Lung (tissue), 12 donors: ENCODE results near the gene ALDH1L2. TPM values are rescaled to one million over a fixed set of nuclear protein-coding genes. Genes with fewer than 3 reads are reported as not detected.

ENCODE experiments used
- ATAC-seq: fragments of 200-7000 bp; cut with Tn5 transposase; one replicate; pipeline ENCODE4 v1.9.1; 2020; ENCODE audit warnings: moderate number of reproducible peaks; ENCODE audit not compliant: insufficient read depth, low FRiP score
- DNase-seq, 3 donors: peaks; one replicate each; pipeline ENCODE4 v3.0.0-alpha.2; 2013 to 2017
- H3K27ac ChIP-seq, 2 donors: one replicate each; pipeline ENCODE4 v1.5.1; 2013; ENCODE audit warnings: mild to moderate bottlenecking in 2 of 2, moderate library complexity in 2 of 2, control low read depth in 1 of 2, inconsistent platforms in 1 of 2, low read depth in 1 of 2, low read length in 1 of 2
- H3K27me3 ChIP-seq, 3 donors: one replicate each; pipeline ENCODE4 v1.5.1; 2013; ENCODE audit warnings: low read length in 2 of 3; ENCODE audit not compliant: control insufficient read depth in 3 of 3, insufficient read depth in 3 of 3
- H3K36me3 ChIP-seq, 4 donors: one replicate each; pipeline ENCODE4 v1.5.1; 2013; ENCODE audit warnings: low read length in 4 of 4, mild to moderate bottlenecking in 1 of 4, moderate library complexity in 1 of 4; ENCODE audit not compliant: control insufficient read depth in 4 of 4, insufficient read depth in 4 of 4
- H3K4me1 ChIP-seq, 5 donors: one replicate each; pipeline ENCODE4 v1.5.1; 2013; ENCODE audit warnings: low read length in 5 of 5, mild to moderate bottlenecking in 2 of 5, moderate library complexity in 1 of 5; ENCODE audit not compliant: control insufficient read depth in 5 of 5, insufficient read depth in 5 of 5
- H3K4me3 ChIP-seq: one replicate; pipeline ENCODE4 v1.5.1; 2013; ENCODE audit warnings: mild to moderate bottlenecking, control low read depth, moderate library complexity
- H3K9ac ChIP-seq, 2 donors: one replicate each; pipeline ENCODE4 v1.5.1; 2013; ENCODE audit warnings: low read length in 2 of 2, control low read depth in 1 of 2; ENCODE audit not compliant: insufficient read depth in 1 of 2
- H3K9me3 ChIP-seq, 4 donors: one replicate each; pipeline ENCODE4 v1.5.1; 2013; ENCODE audit warnings: low read length in 3 of 4, mild to moderate bottlenecking in 1 of 4, moderate library complexity in 1 of 4; ENCODE audit not compliant: control insufficient read depth in 4 of 4, insufficient read depth in 3 of 4
- CTCF ChIP-seq: IDR thresholded peaks from 2 replicates; pipeline ENCODE4 v1.5.1; 2012; ENCODE audit warnings: mild to moderate bottlenecking; ENCODE audit errors: control extremely low read depth, extremely low read depth
- WGBS, 2 donors: extraction: QIAGEN DNeasy Blood & Tissue Kit; methylation state at CpG; one replicate each; pipeline ENCODE4 v1.1.7; 2013; 5-methylcytosine and 5-hydroxymethylcytosine counted together
- polyA plus RNA-seq, 2 donors: library from polyadenylated mRNA; stranded (reverse); fragments of 200-250 nt; gene quantifications; one replicate each; pipeline ENCODE4 v1.2.1, GENCODE V29; 2013
- total RNA-seq, 2 donors: library from RNA; depleted of rRNA in 1 of 2; stranded (reverse); fragments of >200 nt in 1 of 2; gene quantifications; one replicate each; pipeline ENCODE4 v1.2.1, GENCODE V29; 2014 to 2021
- donor health status: control.
- donor health status: control.
- donor health status: Bipolar disorder and iron deficiency.
- donor health status: healthy.
- donor health status: DM: yes; HTN: yes; CAD: no.

ALDH1L2 gene
- total and polyA plus RNA-seq, 4 donors, result 1.1 to 28.4 (median 4.9) TPM

DNA sequence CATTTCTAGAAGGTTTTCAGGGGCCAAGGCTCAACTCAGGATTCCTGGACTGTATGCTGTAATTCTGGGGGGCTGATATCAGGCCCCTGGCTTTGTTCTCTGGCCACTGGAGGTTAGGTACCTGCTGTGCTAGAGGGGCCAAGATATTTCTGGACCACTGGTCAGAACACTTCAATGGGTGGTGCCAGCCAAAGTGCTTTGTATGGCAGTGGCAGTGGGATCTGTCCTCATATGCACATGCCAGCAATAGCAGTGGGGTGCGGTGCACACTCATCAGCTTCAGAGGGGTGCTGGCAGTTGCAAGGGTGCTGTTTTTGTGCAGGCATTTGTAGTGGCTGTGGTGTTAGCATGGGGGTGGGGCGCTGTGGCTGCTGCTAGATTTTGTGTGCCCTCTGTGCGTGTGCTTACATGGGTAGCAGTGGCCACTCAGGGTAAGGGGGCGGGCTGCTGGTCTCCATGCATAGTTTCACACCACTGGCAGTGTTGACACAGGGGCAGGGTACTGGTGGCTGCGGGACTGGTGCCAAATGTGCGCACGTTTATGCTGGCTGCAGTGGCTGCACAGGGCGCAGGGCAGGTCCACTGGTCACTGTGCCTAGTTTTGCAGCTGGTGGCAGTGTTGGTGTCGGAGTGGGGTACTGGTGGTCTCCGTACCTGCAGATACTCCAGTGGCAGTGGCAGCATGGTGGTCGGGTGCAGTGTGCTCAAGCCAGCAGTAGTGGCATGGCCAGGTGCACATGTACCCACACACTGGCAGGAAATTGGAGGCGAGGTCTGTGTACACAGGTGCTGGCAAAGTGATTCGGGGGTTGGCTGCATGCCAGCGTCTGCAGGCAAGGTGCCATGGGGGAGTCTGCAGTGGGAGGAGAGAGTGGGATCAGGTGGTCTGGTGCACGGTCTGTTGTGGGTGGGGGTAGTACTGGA, 85.6 kb downstream of the ALDH1L2 start:
- WGBS, 2 donors, result 76 to 85% methylated on average over 15 of the region's 15 CpGs
- peaks cover 0 to 9% (median 0%) of the 10 kb centered on the region in 5 donors for H3K4me1 ChIP-seq
- no peaks in the 10 kb centered on the region for H3K27me3 ChIP-seq
- ATAC-seq, result no peak
- no peak for TF ChIP-seq CTCF
- no peak overlapping the region for H3K4me3 ChIP-seq
- peaks cover 24 to 29% (median 25%) of the 10 kb centered on the region in 4 donors for H3K36me3 ChIP-seq
- peak; percentile 33 to 72 (median 66) for DNase-seq
- no peak overlapping the region for H3K27ac ChIP-seq
- H3K9me3 ChIP-seq, result peaks cover 0 to 3% (median 0%) of the 10 kb centered on the region in 4 donors
- no peak overlapping the region for H3K9ac ChIP-seq

GRCh38 chr12:104997541-104997940, 86.7 kb downstream of the ALDH1L2 start:
- Histone ChIP-seq H3K9ac (no peak overlapping the region), H3K4me3 (no peak overlapping the region), H3K36me3 (peaks cover 23 to 26% (median 25%) of the 10 kb centered on the region in 4 donors), H3K27ac (no peak overlapping the region), H3K4me1 (peaks cover 0 to 9% (median 0%) of the 10 kb centered on the region in 5 donors), H3K27me3 (no peaks in the 10 kb centered on the region), H3K9me3 (peaks cover 0 to 3% (median 0%) of the 10 kb centered on the region in 4 donors)
- ATAC-seq (no peak), DNase-seq (no peak)
- TF ChIP-seq CTCF, result no peak
- WGBS, 2 donors, result 65 to 82% methylated on average over 3 of the region's 3 CpGs

DNA sequence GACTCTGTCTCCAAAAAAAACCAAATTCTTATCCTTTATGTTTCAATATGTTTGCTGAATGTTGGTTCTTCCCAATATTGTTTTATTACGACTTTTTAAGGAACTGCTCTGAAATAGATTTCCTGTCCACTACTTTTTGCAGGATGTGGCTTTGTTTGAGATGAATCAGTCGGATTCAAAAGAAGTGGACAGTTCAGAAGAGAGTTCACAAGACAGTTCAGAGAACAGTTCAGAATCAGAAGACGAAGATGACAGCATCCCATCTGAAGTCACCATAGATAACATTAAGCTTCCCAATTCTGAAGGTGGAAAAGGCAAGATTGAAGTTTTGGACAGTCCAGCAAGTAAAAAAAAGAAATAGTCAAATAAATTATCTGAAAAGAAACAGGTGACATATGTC, 89.9 kb downstream of the ALDH1L2 start:
- no peak for DNase-seq
- peaks cover 0 to 3% (median 0%) of the 10 kb centered on the region in 4 donors for H3K9me3 ChIP-seq
- 52 to 72% methylated on average over 3 of the region's 3 CpGs for WGBS, 2 donors

More for the DNA sequence above, 89.9 kb downstream of the ALDH1L2 start:
- no peaks in the 10 kb centered on the region for H3K27me3 ChIP-seq
- H3K4me1 ChIP-seq, result peaks cover 0 to 9% (median 0%) of the 10 kb centered on the region in 5 donors
- H3K4me3 ChIP-seq, result no peak overlapping the region
- no peak overlapping the region for H3K9ac ChIP-seq
- H3K36me3 ChIP-seq, result peaks cover 14 to 37% (median 26%) of the 10 kb centered on the region in 4 donors
- TF ChIP-seq CTCF, result no peak
- ATAC-seq, result no peak
- H3K27ac ChIP-seq, result no peak overlapping the region
